22Rv1 (cell line): ENCODE data around the gene TMEM181.
"Not testable (repeated sequence)": the region's sequence is repeated elsewhere in the genome, so short reads cannot be mapped to it uniquely, and the experiment has no call there.

Experiments
- H3K27ac ChIP-seq: fragments of 450-650 bp; 2 replicates; pipeline ENCODE4 v1.5.1; 2017
- ZFX ChIP-seq: fragments of 450-650 bp; IDR thresholded peaks from 2 replicates; pipeline ENCODE4 v1.6.1; 2017; ENCODE audit warnings: antibody characterized with exemption, borderline replicate concordance
- TF ChIP-seq, protein P1 (sequence below): fragments of 450-650 bp; IDR thresholded peaks from 2 replicates; pipeline ENCODE4 v1.5.1; 2017; ENCODE audit warnings: mild to moderate bottlenecking

The TMEM181 gene

DNA sequence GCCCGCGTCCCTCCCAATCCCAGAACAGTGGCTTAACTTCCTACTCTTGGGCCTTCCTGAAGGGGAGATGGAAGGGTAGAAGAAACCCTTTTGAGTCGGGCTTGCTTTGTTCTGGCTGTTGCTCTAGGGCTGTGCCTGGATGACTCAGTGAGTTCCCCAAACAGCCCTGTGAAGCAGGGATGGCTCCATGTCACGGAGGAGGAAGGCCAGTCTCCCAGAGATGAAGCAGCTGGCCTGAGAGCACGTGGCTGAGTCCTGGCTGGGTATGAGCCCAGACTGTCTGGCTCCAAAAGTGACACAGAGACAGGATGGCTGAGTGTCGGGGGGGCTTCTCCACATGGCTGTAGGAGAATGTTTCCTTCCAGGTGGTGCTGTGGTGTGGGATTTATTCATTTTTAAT, 94.6 kb downstream of the TMEM181 start:
- no peak overlapping the region for H3K27ac ChIP-seq

DNA sequence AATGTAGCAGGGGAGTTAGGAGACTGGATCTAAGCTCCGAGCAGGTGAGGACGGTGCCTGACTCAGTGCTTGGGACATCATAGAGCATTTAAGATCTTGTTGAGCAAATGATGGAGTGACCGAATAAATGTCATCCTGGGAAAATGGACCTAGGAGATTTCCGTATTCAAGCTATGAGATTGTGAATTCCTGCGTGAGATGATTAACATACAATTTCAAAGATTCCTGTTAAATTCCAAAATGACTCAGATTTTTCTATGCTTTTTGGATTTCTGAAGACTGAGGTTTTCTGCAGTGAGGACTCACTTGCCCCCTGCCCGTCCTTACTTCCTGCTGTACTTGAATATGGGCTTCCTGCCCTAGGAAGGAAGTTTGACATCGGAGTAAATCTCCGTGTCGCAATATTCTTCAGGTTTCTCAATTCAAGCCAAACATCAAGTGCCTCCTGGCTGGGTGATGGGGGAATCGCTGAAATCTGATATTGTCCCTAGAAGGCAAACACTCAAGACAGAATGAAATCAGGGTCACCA, 95.1 kb downstream of the TMEM181 start:
- H3K27ac ChIP-seq: no peak overlapping the region
- no peak for TF ChIP-seq ZFX
- TF ChIP-seq, protein P1, sequence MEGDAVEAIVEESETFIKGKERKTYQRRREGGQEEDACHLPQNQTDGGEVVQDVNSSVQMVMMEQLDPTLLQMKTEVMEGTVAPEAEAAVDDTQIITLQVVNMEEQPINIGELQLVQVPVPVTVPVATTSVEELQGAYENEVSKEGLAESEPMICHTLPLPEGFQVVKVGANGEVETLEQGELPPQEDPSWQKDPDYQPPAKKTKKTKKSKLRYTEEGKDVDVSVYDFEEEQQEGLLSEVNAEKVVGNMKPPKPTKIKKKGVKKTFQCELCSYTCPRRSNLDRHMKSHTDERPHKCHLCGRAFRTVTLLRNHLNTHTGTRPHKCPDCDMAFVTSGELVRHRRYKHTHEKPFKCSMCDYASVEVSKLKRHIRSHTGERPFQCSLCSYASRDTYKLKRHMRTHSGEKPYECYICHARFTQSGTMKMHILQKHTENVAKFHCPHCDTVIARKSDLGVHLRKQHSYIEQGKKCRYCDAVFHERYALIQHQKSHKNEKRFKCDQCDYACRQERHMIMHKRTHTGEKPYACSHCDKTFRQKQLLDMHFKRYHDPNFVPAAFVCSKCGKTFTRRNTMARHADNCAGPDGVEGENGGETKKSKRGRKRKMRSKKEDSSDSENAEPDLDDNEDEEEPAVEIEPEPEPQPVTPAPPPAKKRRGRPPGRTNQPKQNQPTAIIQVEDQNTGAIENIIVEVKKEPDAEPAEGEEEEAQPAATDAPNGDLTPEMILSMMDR: no peak

More for the DNA sequence above, 94.6 kb downstream of the TMEM181 start:
- TF ChIP-seq, protein P1: no peak

DNA sequence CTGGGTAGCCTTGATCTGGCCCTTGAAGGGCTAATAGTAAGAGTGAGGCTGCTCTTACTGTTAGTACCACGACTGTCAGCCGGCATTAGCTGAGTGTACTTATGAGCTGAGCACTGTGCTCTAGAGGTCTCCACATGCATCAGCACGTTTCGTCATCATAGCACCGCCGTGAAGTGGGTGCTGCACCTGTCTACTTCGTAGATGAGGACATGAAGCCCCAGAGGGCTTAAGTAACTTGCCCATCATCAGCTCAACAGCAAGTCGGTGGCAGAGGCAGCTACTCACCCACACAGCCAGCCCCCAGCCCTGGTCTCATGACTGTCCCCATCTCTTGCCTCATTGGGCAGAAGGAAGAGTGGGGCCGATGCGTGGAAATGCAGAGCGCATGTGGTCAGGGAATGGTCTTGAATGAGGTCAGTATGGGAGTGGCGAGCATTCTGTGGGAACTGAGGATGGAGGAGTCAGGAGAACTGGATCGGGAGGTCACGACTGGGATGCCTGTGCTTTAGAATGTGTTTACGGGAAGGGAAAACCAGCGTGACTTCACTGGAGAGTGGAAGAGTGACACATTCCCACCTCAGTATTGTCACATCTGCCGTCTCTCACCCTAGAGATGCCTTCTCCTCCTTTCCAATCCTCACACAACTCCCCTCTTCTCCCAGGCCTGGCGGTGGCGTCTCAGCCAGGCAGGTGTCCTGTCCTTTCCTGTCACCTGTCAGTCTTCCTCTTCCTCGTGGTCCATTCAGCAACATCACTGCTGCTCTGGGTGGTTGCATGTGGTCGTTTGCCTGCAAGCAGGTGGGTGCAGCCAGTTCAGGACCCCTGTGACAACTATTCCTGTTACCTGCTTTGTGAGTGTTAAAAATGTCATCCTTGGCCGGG, 95.9 kb downstream of the TMEM181 start:
- no peak overlapping the region for H3K27ac ChIP-seq
- no peak for TF ChIP-seq ZFX
- TF ChIP-seq, protein P1: no peak

DNA sequence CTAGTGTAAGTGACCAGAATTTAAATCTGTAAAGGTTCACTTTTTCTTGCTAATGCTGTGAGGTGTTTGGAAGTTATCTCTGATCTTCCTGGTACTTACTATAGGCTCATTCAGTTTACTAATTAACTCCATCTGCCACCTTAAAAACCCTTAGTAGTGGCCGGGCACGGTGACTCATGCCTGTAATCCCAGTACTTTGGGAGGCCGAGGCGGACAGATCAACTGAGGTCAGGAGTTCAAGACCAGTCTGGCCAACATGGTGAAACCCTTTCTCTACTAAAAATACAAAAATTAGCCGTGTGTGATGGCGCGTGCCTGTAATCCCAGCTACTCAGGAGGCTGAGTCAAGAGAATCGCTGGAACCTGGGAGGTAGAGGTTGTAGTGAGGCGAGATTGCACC, 97.1 kb downstream of the TMEM181 start:
- not testable (repeated sequence) for H3K27ac ChIP-seq

DNA sequence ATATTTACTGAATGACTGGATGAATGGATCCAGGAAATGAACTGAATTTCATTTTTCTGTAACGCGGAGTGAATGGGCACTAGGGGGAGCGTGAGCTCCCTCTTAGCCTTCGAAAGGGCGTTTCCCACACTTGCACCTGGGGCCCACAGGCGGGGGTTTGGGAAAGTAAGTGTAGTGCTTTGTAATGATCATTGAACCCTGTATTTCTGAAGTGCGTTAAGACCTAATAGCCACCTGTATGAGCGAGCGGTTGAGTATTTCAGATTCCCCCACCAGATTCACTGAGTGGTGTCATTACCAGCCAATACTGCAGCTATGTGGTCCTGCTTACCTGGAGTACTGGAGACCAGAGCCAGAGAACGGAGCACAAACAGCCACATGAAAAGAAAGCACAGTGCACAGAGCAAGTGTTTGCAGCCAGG, 100.5 kb downstream of the TMEM181 start:
- no peak overlapping the region for H3K27ac ChIP-seq
- TF ChIP-seq, protein P1: peak; percentile 79
- no peak for TF ChIP-seq ZFX

DNA sequence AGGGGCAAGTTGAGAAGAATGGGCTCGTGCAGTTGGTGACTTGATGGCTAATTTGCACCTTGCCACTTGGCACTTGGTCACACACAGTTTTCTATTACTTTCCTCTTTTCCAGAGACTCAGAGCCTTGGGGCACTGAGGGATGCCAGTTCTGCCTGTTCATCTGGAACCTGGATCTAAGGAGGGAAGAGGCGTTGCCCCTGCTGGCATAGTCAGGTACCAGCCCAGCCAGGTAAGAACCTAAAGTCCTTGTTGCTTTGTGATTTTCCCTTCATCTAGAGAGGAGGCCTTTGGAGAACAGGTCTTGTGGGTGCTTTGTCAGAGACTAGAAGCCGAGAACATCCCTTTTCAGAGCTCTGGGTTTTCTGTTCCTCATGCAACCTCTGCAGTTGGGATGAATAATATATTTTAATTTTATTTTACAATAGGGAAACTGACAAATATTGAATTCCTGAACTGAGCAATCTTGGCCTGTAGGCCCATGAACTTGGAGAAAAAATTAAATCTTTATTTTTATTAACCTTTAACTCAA, 101.3 kb downstream of the TMEM181 start:
- H3K27ac ChIP-seq: no peak overlapping the region
- TF ChIP-seq, protein P1: no peak
- no peak for TF ChIP-seq ZFX

DNA sequence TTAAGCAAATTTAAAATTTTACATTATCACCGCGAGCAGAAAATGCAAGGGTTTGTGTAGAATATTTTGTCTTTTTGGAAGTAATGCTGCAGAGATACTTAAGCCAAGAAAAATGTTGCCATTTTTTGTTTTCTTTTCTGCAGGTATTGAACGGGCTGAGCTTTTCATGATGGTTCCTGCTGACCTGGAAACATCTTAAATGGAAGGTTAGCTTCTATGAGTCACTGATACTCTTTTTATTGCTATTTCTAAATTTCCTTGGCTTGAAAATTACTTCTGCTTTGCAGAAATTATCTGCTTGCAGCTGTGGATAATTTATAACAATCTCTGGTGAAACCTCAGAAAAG, 102.7 kb downstream of the TMEM181 start:
- no peak overlapping the region for H3K27ac ChIP-seq
- TF ChIP-seq ZFX: no peak
- TF ChIP-seq, protein P1: no peak
